GM12878 (cell line): ENCODE data around the gene SLC12A5.

ENCODE experiments used
- ASH2L ChIP-seq: fragments of 300-600, 200-600 bp; sonication (generic); IDR thresholded peaks from 2 replicates; pipeline ENCODE4 v1.6.1; 2017; ENCODE audit warnings: low read depth, mild to moderate bottlenecking, borderline replicate concordance
- CBFB ChIP-seq: IDR thresholded peaks from 2 replicates; pipeline ENCODE4 v1.6.1; 2016; ENCODE audit warnings: antibody characterized with exemption, low read depth
- CHD4 ChIP-seq: fragments of 200-600 bp; sonication (generic); IDR thresholded peaks from 2 replicates; pipeline ENCODE4 v1.6.1; 2016; ENCODE audit warnings: mild to moderate bottlenecking
- CTCF ChIP-seq, 3 experiments: IDR thresholded peaks in 2 of 3; conservative IDR thresholded peaks in 1 of 3; 2 replicates each; pipeline ENCODE4 v1.5.1; 2011; ENCODE audit warnings: low read depth in 3 of 3, low read length in 3 of 3, mild to moderate bottlenecking in 3 of 3, control low read depth in 2 of 3, moderate library complexity in 2 of 3, inconsistent platforms in 1 of 3, mixed read lengths in 1 of 3; ENCODE audit not compliant: control insufficient read depth in 2 of 3, insufficient read depth in 1 of 3; ENCODE audit errors: extremely low read depth in 1 of 3
- EZH2 ChIP-seq: IDR thresholded peaks from 2 replicates; pipeline ENCODE4 v1.6.1; 2012; ENCODE audit warnings: low read depth, mild to moderate bottlenecking, control low read depth, inconsistent platforms, low read length, borderline replicate concordance; ENCODE audit not compliant: control insufficient read depth
- FOXK2 ChIP-seq: fragments of 450-650 bp; IDR thresholded peaks from 2 replicates; pipeline ENCODE4 v1.6.1; 2017; ENCODE audit warnings: mild to moderate bottlenecking, moderate library complexity
- GATAD2B ChIP-seq: fragments of 450-650 bp; conservative IDR thresholded peaks from 2 replicates; pipeline ENCODE4 v1.6.1; 2017; ENCODE audit warnings: low read depth, mild to moderate bottlenecking, moderate library complexity
- HDAC6 ChIP-seq: fragments of 200-600 bp; sonication (generic); IDR thresholded peaks from one replicate; pipeline ENCODE4 v1.8.0; 2017; ENCODE audit warnings: antibody characterized with exemption; ENCODE audit not compliant: unreplicated experiment
- NRF1 ChIP-seq: conservative IDR thresholded peaks from 2 replicates; pipeline ENCODE4 v1.6.1; 2011; ENCODE audit warnings: mild to moderate bottlenecking, low read depth, low read length, improper control_type of control experiment
- POLR2A ChIP-seq: IDR thresholded peaks from 2 replicates; pipeline ENCODE4 v1.6.1; 2011; ENCODE audit warnings: low read depth, mild to moderate bottlenecking, low read length
- POLR2AphosphoS5 ChIP-seq: IDR thresholded peaks from 2 replicates; pipeline ENCODE4 v1.6.1; 2011; ENCODE audit warnings: mild to moderate bottlenecking, low read length, inconsistent platforms
- SIN3A ChIP-seq: IDR thresholded peaks from 2 replicates; pipeline ENCODE4 v1.6.1; 2012; ENCODE audit warnings: low read depth, low read length, improper control_type of control experiment
- USF2 ChIP-seq: IDR thresholded peaks from 2 replicates; pipeline ENCODE4 v1.6.1; 2011; ENCODE audit warnings: low read depth, low read length, improper control_type of control experiment, borderline replicate concordance
- ZSCAN29 ChIP-seq: fragments of 450-650 bp; IDR thresholded peaks from 2 replicates; pipeline ENCODE4 v1.6.1; 2017; ENCODE audit warnings: mild to moderate bottlenecking, moderate library complexity

- no peak for TF ChIP-seq NRF1
- TF ChIP-seq FOXK2 = no peak
- no peak for TF ChIP-seq USF2
- TF ChIP-seq HDAC6 = no peak
- TF ChIP-seq EZH2 = no peak
- TF ChIP-seq CTCF (IDR thresholded peaks at IDR 0.05 in 2 of 3, conservative IDR thresholded peaks at IDR 0.05 in 1 of 3; ENCODE audit: control insufficient read depth in 2 of 3, extremely low read depth in 1 of 3, insufficient read depth in 1 of 3, low read depth in 3 of 3, low read length in 3 of 3) = no peak
- TF ChIP-seq ZSCAN29 = no peak
- no peak for TF ChIP-seq CBFB
- TF ChIP-seq SIN3A = no peak
- no peak for TF ChIP-seq CHD4
- TF ChIP-seq POLR2A = no peak
- no peak for TF ChIP-seq GATAD2B
- no peak for TF ChIP-seq POLR2AphosphoS5
- no peak for TF ChIP-seq ASH2L
These were observed 26.3 kb downstream of the SLC12A5 start for GRCh38 chr20:46055269-46055668.
